ENCODE data around the gene MGMT. TPM values are rescaled to one million over a fixed set of nuclear protein-coding genes. Genes with fewer than 3 reads are reported as not detected.

MGMT gene
- total RNA-seq, 1 donor from 2014 or later, result 22.1 TPM

GRCh38 chr10:129707406-129708388, 240.7 kb downstream of the MGMT start:
- DNase-seq (ENCODE audit: low spot score), result peak; percentile 32

GRCh38 chr10:129709101-129709500, 242.1 kb downstream of the MGMT start:
- DNase-seq (ENCODE audit: low spot score), result no peak

- DNase-seq (ENCODE audit: low spot score), result no peak
These were observed 242.8 kb downstream of the MGMT start for GRCh38 chr10:129709627-129710509.

GRCh38 chr10:129710510-129710847, 243.4 kb downstream of the MGMT start:
- no peak for DNase-seq (ENCODE audit: low spot score)

- no peak for DNase-seq (ENCODE audit: low spot score)
These were observed 244.2 kb downstream of the MGMT start for GRCh38 chr10:129711291-129711690.

- DNase-seq (ENCODE audit: low spot score), result no peak
These were observed 245.0 kb downstream of the MGMT start for GRCh38 chr10:129712000-129712399.

- DNase-seq (ENCODE audit: low spot score), result no peak
These were observed 246.7 kb downstream of the MGMT start for GRCh38 chr10:129713659-129714265.

GRCh38 chr10:129715805-129716204, 248.8 kb downstream of the MGMT start:
- DNase-seq (ENCODE audit: low spot score), result no peak

GRCh38 chr10:129716211-129716681, 249.2 kb downstream of the MGMT start:
- DNase-seq (ENCODE audit: low spot score), result no peak

GRCh38 chr10:129716881-129717280, 249.8 kb downstream of the MGMT start:
- DNase-seq (ENCODE audit: low spot score), result no peak

- DNase-seq (ENCODE audit: low spot score), result no peak
These were observed 250.9 kb downstream of the MGMT start for GRCh38 chr10:129717816-129718547.

GRCh38 chr10:129718548-129719414, 251.7 kb downstream of the MGMT start:
- no peak for DNase-seq (ENCODE audit: low spot score)

- DNase-seq (ENCODE audit: low spot score), result no peak
These were observed 252.3 kb downstream of the MGMT start for GRCh38 chr10:129719415-129719739.

- DNase-seq (ENCODE audit: low spot score), result no peak
These were observed 253.0 kb downstream of the MGMT start for GRCh38 chr10:129719889-129720590.

- no peak for DNase-seq (ENCODE audit: low spot score)
These were observed 258.0 kb downstream of the MGMT start for GRCh38 chr10:129725011-129725410.

GRCh38 chr10:129725482-129725881, 258.4 kb downstream of the MGMT start:
- no peak for DNase-seq (ENCODE audit: low spot score)

GRCh38 chr10:129725890-129726631, 259.0 kb downstream of the MGMT start:
- no peak for DNase-seq (ENCODE audit: low spot score)

GRCh38 chr10:129727071-129727470, 260.0 kb downstream of the MGMT start:
- DNase-seq (ENCODE audit: low spot score), result no peak

GRCh38 chr10:129727495-129727894, 260.5 kb downstream of the MGMT start:
- DNase-seq (ENCODE audit: low spot score), result no peak

Data from umbilical cord (tissue), 2 donors.